ENCODE results near the gene PDZRN4. TPM values are rescaled to one million over a fixed set of nuclear protein-coding genes. Genes with fewer than 3 reads are reported as not detected.

PDZRN4 gene
- total RNA-seq, 1 experiment from 2014 or later: not detected

GRCh38 chr12:41459111-41459905, 271.2 kb downstream of the PDZRN4 start:
- DNase-seq (ENCODE audit: low spot score): no peak

GRCh38 chr12:41459906-41460214, 271.7 kb downstream of the PDZRN4 start:
- no peak for DNase-seq (ENCODE audit: low spot score)

GRCh38 chr12:41460906-41461305, 272.8 kb downstream of the PDZRN4 start:
- DNase-seq (ENCODE audit: low spot score): no peak

- DNase-seq (ENCODE audit: low spot score): no peak
These were observed 274.2 kb downstream of the PDZRN4 start for GRCh38 chr12:41462312-41462711.

- DNase-seq (ENCODE audit: low spot score): peak; percentile 14
These were observed 277.4 kb downstream of the PDZRN4 start for GRCh38 chr12:41465526-41465925.

- no peak for DNase-seq (ENCODE audit: low spot score)
These were observed 278.2 kb downstream of the PDZRN4 start for GRCh38 chr12:41466300-41466699.

- no peak for DNase-seq (ENCODE audit: low spot score)
These were observed 278.7 kb downstream of the PDZRN4 start for GRCh38 chr12:41466802-41467201.

- no peak for DNase-seq (ENCODE audit: low spot score)
These were observed 279.6 kb downstream of the PDZRN4 start for GRCh38 chr12:41467591-41468325.

GRCh38 chr12:41468341-41468740, 280.2 kb downstream of the PDZRN4 start:
- no peak for DNase-seq (ENCODE audit: low spot score)

GRCh38 chr12:41468756-41469155, 280.6 kb downstream of the PDZRN4 start:
- no peak for DNase-seq (ENCODE audit: low spot score)

- DNase-seq (ENCODE audit: low spot score): no peak
These were observed 285.3 kb downstream of the PDZRN4 start for GRCh38 chr12:41473441-41473840.

GRCh38 chr12:41474001-41474400, 285.9 kb downstream of the PDZRN4 start:
- DNase-seq (ENCODE audit: low spot score): no peak

GRCh38 chr12:41476499-41477439, 288.6 kb downstream of the PDZRN4 start:
- no peak for DNase-seq (ENCODE audit: low spot score)

- no peak for DNase-seq (ENCODE audit: low spot score)
These were observed 291.3 kb downstream of the PDZRN4 start for GRCh38 chr12:41479426-41479825.

- DNase-seq (ENCODE audit: low spot score): peak; percentile 38
These were observed 297.1 kb downstream of the PDZRN4 start for GRCh38 chr12:41485203-41485602.

GRCh38 chr12:41486718-41487117, 298.6 kb downstream of the PDZRN4 start:
- peak; percentile 70 for DNase-seq (ENCODE audit: low spot score)

- no peak for DNase-seq (ENCODE audit: low spot score)
These were observed 307.9 kb downstream of the PDZRN4 start for GRCh38 chr12:41496009-41496408.

GRCh38 chr12:41497409-41497808, 309.3 kb downstream of the PDZRN4 start:
- DNase-seq (ENCODE audit: low spot score): no peak

- no peak for DNase-seq (ENCODE audit: low spot score)
These were observed 316.9 kb downstream of the PDZRN4 start for GRCh38 chr12:41504976-41505375.

GRCh38 chr12:41507286-41507685, 319.2 kb downstream of the PDZRN4 start:
- no peak for DNase-seq (ENCODE audit: low spot score)

GRCh38 chr12:41509271-41510055, 321.3 kb downstream of the PDZRN4 start:
- no peak for DNase-seq (ENCODE audit: low spot score)

All from A172 (cell line).